HCT116 (cell line): ENCODE data around the gene PSME1.

Source experiments
- ATF3 ChIP-seq: IDR thresholded peaks from 2 replicates; pipeline ENCODE4 v1.6.1; 2012
- CBX3 ChIP-seq: IDR thresholded peaks from 2 replicates; pipeline ENCODE4 v1.6.1; 2012; ENCODE audit warnings: low read depth
- CEBPB ChIP-seq: IDR thresholded peaks from 2 replicates; pipeline ENCODE4 v1.6.1; 2012; ENCODE audit warnings: low read depth
- CTCF ChIP-seq, 3 experiments: fragments of 200-600 bp in 1 of 3; sonication (generic) in 1 of 3; IDR thresholded peaks in 2 of 3; conservative IDR thresholded peaks in 1 of 3; 2 replicates each; pipeline ENCODE4 v1.5.1; 2012 to 2017; ENCODE audit warnings: low read depth in 2 of 3, low read length in 2 of 3, antibody characterized with exemption in 1 of 3, borderline replicate concordance in 1 of 3, control low read depth in 1 of 3, mild to moderate bottlenecking in 1 of 3, mixed read lengths in 1 of 3, mixed run types in 1 of 3, moderate library complexity in 1 of 3; ENCODE audit not compliant: insufficient read depth in 1 of 3
- EGR1 ChIP-seq: IDR thresholded peaks from 2 replicates; pipeline ENCODE4 v1.6.1; 2012; ENCODE audit warnings: low read depth
- EZH2 ChIP-seq: fragments of 200-600 bp; sonication (generic); IDR thresholded peaks from 2 replicates; pipeline ENCODE4 v1.6.1; 2017; ENCODE audit warnings: antibody characterized with exemption, mixed run types
- FOSL1 ChIP-seq: IDR thresholded peaks from 2 replicates; pipeline ENCODE4 v1.6.1; 2012; ENCODE audit warnings: low read depth
- POLR2A ChIP-seq: IDR thresholded peaks from 2 replicates; pipeline ENCODE4 v1.7.0; 2011; ENCODE audit warnings: borderline replicate concordance; ENCODE audit not compliant: insufficient read depth, insufficient read length; ENCODE audit errors: extremely low read depth
- POLR2AphosphoS5 ChIP-seq: IDR thresholded peaks from 2 replicates; pipeline ENCODE4 v1.6.1; 2011; ENCODE audit warnings: mild to moderate bottlenecking, low read depth, low read length, moderate library complexity
- SIN3A ChIP-seq: IDR thresholded peaks from 2 replicates; pipeline ENCODE4 v1.6.1; 2012; ENCODE audit warnings: low read depth
- SP1 ChIP-seq: IDR thresholded peaks from 2 replicates; pipeline ENCODE4 v1.6.1; 2012; ENCODE audit warnings: low read depth
- TCF7L2 ChIP-seq: IDR thresholded peaks from 2 replicates; pipeline ENCODE4 v1.7.0; 2011; ENCODE audit warnings: borderline replicate concordance, inconsistent platforms; ENCODE audit not compliant: insufficient read depth, insufficient read length; ENCODE audit errors: extremely low read depth
- TF ChIP-seq, protein P1 (sequence below): IDR thresholded peaks from 2 replicates; pipeline ENCODE4 v1.6.1; 2012; ENCODE audit warnings: low read depth

DNA sequence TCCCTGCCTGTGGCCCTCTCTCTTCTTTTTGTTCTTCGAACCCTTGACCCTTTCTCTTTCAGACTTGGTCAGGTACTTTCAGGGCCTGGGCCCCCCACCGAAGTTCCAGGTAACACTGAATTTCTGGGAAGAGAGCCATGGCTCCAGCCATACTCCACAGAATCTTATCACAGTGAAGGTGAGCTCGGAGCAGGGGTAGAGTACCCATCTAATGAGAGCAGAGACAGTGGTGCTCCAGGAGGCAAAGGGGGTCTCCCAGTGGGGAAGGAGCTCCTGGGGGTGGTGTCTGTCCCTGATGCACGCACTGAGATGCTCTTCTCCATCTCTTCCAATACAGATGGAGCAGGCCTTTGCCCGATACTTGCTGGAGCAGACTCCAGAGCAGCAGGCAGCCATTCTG, 29.8 kb downstream of the PSME1 start:
- TF ChIP-seq POLR2AphosphoS5 (no peak), EZH2 (no peak), CTCF (IDR thresholded peaks at IDR 0.05 in 2 of 3, conservative IDR thresholded peaks at IDR 0.05 in 1 of 3; ENCODE audit: borderline replicate concordance in 1 of 3, insufficient read depth in 1 of 3, low read depth in 2 of 3, low read length in 2 of 3) (no peak), TCF7L2 (no peak), POLR2A (no peak), EGR1 (no peak), ATF3 (no peak), CEBPB (no peak), FOSL1 (no peak), SP1 (no peak), SIN3A (no peak), CBX3 (no peak)
- TF ChIP-seq, protein P1, sequence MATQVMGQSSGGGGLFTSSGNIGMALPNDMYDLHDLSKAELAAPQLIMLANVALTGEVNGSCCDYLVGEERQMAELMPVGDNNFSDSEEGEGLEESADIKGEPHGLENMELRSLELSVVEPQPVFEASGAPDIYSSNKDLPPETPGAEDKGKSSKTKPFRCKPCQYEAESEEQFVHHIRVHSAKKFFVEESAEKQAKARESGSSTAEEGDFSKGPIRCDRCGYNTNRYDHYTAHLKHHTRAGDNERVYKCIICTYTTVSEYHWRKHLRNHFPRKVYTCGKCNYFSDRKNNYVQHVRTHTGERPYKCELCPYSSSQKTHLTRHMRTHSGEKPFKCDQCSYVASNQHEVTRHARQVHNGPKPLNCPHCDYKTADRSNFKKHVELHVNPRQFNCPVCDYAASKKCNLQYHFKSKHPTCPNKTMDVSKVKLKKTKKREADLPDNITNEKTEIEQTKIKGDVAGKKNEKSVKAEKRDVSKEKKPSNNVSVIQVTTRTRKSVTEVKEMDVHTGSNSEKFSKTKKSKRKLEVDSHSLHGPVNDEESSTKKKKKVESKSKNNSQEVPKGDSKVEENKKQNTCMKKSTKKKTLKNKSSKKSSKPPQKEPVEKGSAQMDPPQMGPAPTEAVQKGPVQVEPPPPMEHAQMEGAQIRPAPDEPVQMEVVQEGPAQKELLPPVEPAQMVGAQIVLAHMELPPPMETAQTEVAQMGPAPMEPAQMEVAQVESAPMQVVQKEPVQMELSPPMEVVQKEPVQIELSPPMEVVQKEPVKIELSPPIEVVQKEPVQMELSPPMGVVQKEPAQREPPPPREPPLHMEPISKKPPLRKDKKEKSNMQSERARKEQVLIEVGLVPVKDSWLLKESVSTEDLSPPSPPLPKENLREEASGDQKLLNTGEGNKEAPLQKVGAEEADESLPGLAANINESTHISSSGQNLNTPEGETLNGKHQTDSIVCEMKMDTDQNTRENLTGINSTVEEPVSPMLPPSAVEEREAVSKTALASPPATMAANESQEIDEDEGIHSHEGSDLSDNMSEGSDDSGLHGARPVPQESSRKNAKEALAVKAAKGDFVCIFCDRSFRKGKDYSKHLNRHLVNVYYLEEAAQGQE, result no peak
